Stimulated activated memory B cell treated with anti-CD40 and anti-IgM and Interleukin-4, amounts not matched to agents 10 μg/mL and 1 μg/mL and 100 μg/mL, for 72 hours (primary cell): ENCODE data around the gene CLDN19.
"Not testable (repeated sequence)": the region's sequence is repeated elsewhere in the genome, so short reads cannot be mapped to it uniquely, and the experiment has no call there.

Experiments used
- ATAC-seq: fragments of 150-1000 bp; cut with Tn5 transposase; 2 replicates; pipeline ENCODE4 v1.10.0; 2021
- H3K27ac Mint-ChIP-seq: one replicate; pipeline ENCODE4 v1.8.0; 2022; ENCODE audit warnings: mild to moderate bottlenecking, mixed read lengths
- H3K27me3 Mint-ChIP-seq: one replicate; pipeline ENCODE4 v1.8.0; 2022; ENCODE audit warnings: mixed read lengths
- H3K36me3 Mint-ChIP-seq: one replicate; pipeline ENCODE4 v1.8.0; 2022; ENCODE audit warnings: mixed read lengths
- H3K4me1 Mint-ChIP-seq: one replicate; pipeline ENCODE4 v1.8.0; 2022; ENCODE audit warnings: mixed read lengths
- H3K4me3 Mint-ChIP-seq: one replicate; pipeline ENCODE4 v1.8.0; 2022; ENCODE audit warnings: mild to moderate bottlenecking, moderate library complexity, mixed read lengths
- H3K9me3 Mint-ChIP-seq: one replicate; pipeline ENCODE4 v1.8.0; 2022; ENCODE audit warnings: mixed read lengths

The CLDN19 gene

DNA sequence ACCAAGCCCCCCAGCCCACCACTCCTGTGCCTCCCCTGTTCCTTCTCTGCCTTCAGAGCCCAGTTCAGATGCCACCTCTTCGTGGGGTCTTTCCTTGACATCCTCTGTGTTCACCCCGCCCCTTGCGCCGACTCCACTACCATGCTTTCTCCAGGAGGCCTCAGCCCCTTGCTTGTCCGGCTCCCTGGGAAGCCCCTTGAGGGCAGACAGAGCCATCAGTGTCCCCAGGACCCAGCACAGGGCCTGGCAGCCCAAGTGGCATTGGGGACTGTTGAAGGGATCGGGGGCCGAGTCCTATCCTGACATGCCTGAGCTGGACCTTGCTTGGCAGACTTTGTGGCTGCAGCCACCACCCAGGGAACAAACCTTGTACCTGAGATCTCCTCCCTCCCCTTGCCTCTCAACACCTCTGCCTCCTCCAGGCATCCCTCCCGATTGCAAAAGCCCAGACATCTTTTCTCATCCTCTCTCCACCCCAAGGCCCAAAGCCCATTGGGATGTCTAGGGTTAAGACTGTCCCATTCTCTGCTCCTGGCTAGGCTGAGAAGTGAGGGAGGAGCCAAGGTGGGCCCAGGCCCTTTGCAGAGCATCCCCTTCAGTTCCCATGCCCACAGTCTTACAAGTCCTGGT lies 3.4 kb downstream of the CLDN19 start:
- peaks cover 20% of the 10 kb centered on the region for H3K4me1 Mint-ChIP-seq
- no peaks in the 10 kb centered on the region for H3K27me3 Mint-ChIP-seq
- no peaks in the 10 kb centered on the region for H3K36me3 Mint-ChIP-seq
- H3K27ac Mint-ChIP-seq = peak overlapping the region; percentile 6
- no peak for ATAC-seq
- no peak overlapping the region for H3K4me3 Mint-ChIP-seq
- H3K9me3 Mint-ChIP-seq = no peaks in the 10 kb centered on the region

DNA sequence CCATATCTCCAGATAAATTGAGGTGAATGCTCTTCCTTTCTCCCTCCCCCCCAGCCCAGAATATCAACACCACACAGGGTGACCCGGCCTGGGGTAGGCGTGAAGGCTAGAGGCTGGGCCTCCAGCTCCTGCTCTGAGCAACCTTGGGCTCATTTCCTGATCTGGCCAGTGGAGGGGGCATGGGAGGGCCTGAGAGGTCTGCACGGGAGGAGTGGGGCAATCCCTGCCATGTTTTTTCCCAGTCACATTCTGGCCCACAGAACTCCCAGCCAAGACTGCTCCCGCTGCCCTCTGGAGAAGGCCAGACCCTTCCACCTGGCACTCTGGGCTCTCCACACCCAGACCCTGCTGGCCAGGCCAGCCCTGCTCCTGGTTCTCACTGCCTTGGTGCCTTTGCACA lies 3.9 kb downstream of the CLDN19 start:
- Mint-ChIP-seq H3K36me3 (no peaks in the 10 kb centered on the region), H3K27me3 (no peaks in the 10 kb centered on the region), H3K4me1 (peaks cover 20% of the 10 kb centered on the region), H3K4me3 (no peak overlapping the region), H3K9me3 (no peaks in the 10 kb centered on the region), H3K27ac (no peak overlapping the region)
- no peak for ATAC-seq

DNA sequence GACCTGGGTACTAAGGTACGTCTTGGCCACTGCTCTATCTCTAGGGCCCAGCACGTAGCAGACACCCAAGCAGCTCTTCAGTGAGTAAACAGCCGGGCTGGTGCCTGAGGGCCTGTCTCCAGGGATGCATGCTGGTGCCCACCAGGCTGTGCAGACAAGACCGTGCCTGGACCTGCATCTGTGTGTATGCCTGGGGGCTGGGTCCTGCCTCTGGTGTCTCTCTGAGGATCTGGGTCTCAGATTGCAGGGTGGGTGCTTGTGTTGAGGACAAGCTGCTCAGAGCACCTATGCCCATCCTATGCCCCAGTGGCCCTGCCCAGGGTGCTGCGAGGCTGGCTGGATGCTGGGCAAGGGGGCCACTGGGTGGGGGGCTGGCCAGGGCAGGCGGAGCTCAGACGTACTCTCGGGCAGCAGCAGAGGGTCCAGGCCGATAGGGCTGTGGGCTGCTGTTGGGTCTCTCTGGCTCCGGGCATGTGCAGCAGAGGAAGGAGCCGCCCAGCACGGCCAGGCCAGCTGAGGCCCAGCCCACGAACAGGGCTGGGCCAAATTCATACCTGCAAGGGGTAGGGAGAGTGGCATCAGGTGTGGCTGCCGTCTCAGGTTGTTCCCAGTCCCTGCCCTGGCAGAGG lies 4.4 kb downstream of the CLDN19 start:
- no peak overlapping the region for H3K4me3 Mint-ChIP-seq
- H3K4me1 Mint-ChIP-seq = peaks cover 20% of the 10 kb centered on the region
- no peaks in the 10 kb centered on the region for H3K9me3 Mint-ChIP-seq
- H3K27me3 Mint-ChIP-seq = no peaks in the 10 kb centered on the region
- H3K36me3 Mint-ChIP-seq = no peaks in the 10 kb centered on the region
- no peak overlapping the region for H3K27ac Mint-ChIP-seq
- no peak for ATAC-seq

DNA sequence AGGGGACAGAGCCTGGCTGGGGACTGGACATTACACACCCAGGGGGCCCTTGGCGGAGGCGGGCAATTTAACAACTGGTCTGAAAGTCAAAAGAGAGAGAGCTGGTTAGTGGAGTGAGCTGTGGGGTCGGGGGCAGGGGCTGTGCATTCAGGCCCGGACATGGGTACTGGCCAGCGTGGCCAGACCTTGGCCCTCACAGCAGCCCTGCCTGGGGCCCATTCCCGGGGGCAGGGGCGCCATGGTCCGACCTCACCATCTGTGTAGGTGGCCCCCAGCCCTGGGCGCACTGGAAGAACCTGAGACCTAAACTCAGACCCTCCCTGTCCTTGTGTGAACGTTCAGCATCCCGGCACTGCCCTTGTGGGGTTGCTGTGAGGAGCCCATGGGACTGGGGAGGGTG lies 5.0 kb downstream of the CLDN19 start:
- H3K4me3 Mint-ChIP-seq = no peak overlapping the region
- no peaks in the 10 kb centered on the region for H3K36me3 Mint-ChIP-seq
- peaks cover 20% of the 10 kb centered on the region for H3K4me1 Mint-ChIP-seq
- no peak overlapping the region for H3K27ac Mint-ChIP-seq
- H3K27me3 Mint-ChIP-seq = no peaks in the 10 kb centered on the region
- peak; percentile 27 for ATAC-seq
- no peaks in the 10 kb centered on the region for H3K9me3 Mint-ChIP-seq

DNA sequence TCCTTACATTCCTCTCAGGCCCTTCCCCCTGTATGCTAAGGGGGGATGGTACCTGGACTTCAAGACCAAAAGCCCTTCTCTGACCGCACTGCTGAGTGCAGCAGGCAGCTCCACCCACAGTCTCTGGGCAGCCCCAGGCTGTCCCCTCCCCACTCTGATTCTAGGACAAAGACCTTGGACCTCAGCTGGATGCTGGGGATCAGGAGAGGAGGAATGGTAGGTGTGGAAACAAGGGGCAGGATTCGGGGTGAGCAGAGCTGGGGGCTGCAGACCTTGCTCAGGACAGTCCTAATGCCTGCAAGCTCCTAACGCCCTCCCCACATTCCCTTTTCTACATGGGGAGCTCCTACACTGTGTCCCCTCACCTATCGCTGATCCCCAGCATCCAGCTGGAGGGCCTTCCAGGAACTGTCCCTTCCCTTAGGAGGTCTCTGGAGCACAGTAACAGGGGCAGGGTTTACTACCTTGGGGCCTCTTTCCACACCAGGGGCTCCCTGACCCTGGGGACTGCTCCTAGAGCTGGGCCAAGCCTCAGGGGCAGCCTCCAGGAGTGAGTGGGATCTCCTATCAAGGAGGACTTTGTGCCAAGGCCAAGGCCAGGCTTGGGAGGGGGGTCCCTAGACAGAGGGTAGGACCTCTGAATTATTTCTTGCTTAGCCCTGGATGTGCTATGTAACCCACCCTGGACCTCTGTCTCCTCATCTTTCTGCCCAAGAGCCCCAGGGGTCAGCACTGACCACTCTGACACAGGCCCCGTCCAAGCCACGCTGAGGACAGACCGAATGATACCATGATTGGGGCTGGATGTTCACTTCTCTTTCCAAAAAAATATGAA lies 5.6 kb downstream of the CLDN19 start:
- Mint-ChIP-seq H3K27me3 (no peaks in the 10 kb centered on the region), H3K36me3 (no peaks in the 10 kb centered on the region), H3K9me3 (no peaks in the 10 kb centered on the region), H3K4me3 (no peak overlapping the region), H3K27ac (no peak overlapping the region), H3K4me1 (peaks cover 20% of the 10 kb centered on the region)
- no peak for ATAC-seq

DNA sequence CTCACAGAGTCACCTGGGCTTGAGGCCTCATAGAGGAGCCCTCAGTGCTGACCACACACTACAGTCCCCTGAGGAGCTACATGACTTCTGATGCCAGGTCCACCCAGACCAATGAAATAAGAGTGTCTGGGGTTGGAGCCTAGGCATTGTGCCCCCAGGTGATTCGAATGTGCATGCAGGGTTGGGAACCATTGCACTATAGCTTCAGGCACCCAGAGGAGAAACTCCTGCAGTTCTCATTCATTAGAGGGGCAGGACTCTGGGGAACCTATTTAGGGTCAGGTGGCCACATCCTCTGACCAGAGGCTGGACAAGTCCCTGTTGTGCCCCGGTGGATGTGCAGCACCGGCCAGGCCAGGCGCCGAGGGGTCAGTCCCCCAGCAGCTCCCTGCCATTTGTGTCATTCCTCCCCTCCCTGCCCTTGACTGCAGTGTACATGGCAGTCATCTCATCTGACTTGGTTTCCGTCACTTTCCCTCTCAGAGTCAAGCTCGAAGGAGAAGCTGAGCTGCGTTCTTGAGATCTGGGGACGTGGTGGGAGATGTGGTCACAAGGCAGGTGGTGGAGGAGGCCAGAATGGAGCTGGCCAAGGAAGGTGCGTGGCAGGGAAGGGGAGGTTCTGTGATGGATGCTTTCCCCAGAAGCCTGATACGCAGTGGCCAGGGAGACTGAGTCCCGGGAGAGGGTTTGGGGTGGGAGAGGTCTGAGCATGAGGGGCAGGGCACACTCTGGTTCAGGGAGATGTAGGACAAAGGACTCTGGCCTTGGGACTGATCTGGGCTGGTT lies 6.4 kb downstream of the CLDN19 start:
- no peak for ATAC-seq
- H3K27me3 Mint-ChIP-seq = no peaks in the 10 kb centered on the region
- no peak overlapping the region for H3K27ac Mint-ChIP-seq
- no peaks in the 10 kb centered on the region for H3K9me3 Mint-ChIP-seq
- no peak overlapping the region for H3K4me3 Mint-ChIP-seq
- no peaks in the 10 kb centered on the region for H3K36me3 Mint-ChIP-seq
- peaks cover 20% of the 10 kb centered on the region for H3K4me1 Mint-ChIP-seq

DNA sequence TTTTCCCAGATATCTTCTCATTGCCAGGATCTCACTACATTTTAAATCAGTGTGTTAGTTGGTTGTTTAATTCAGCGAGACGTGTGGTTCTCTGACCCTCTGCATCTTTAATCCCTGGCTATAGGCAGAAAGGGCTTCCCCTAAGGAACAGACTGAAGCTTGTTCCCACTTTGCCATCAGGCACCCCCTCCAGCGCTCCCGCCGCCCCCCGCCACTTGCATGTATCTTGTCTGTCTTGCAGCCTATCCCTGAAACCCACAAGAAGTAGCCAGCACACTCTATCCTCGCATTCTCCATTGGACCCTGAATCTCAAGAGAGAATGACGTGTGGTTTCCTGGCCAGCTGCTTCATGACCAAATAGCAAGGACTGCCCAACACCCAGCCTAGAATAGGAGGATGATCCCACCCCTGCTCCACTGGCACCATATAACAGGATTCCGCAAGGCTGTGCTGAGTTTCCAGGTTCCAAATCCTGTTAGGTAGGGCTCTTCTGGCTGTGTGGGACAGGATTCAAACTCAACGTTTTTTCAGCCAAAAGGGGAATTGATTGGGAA lies 7.8 kb downstream of the CLDN19 start:
- no peaks in the 10 kb centered on the region for H3K9me3 Mint-ChIP-seq
- no peaks in the 10 kb centered on the region for H3K36me3 Mint-ChIP-seq
- no peak overlapping the region for H3K4me3 Mint-ChIP-seq
- H3K4me1 Mint-ChIP-seq = peaks cover 11% of the 10 kb centered on the region
- no peak for ATAC-seq
- H3K27ac Mint-ChIP-seq = no peak overlapping the region
- no peaks in the 10 kb centered on the region for H3K27me3 Mint-ChIP-seq

DNA sequence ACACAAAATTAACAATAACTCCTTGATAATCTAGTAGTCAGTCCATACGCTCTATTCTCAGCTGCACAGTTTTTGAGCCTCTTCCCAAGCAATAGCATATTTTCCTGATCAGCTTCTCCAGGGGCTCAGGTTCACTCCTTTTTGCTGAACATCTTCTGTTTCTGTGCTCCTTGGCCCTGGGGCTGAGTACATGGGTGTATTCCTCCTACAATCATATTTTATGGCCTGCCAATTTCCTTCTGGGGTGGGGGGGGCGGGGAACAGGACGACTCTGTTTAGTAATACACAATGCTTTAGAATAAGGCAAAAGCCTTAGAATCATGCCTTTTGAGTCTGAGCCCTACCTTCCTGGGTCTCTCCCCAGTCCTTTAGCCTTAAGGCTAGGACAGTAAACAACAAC lies 8.5 kb downstream of the CLDN19 start:
- no peak overlapping the region for H3K27ac Mint-ChIP-seq

DNA sequence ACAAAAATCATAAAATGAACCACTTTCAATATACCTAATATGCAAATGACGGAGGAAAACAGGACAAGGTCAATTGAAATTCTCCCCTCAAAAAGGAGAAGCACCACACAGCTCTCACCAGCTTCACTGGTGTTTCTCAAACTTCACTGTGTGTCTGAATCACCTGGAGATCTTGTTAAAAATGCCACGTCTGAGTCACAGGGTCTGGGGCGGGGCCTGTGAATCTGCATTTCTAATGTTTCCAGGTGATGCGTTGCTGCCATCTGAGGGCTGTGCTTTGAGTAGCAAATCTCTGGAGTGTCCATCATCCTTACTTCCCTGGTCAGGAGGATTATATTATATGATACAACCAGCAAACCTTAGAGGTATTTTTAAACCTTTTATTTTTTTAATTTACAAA lies 9.0 kb downstream of the CLDN19 start:
- Mint-ChIP-seq H3K4me1 (no peaks in the 10 kb centered on the region), H3K9me3 (no peaks in the 10 kb centered on the region), H3K4me3 (no peak overlapping the region), H3K27ac (no peak overlapping the region), H3K36me3 (no peaks in the 10 kb centered on the region), H3K27me3 (no peaks in the 10 kb centered on the region)
- peak; percentile 68 for ATAC-seq

More for the DNA sequence above, 8.5 kb downstream of the CLDN19 start:
- no peaks in the 10 kb centered on the region for H3K9me3 Mint-ChIP-seq
- no peaks in the 10 kb centered on the region for H3K36me3 Mint-ChIP-seq
- ATAC-seq = no peak
- H3K4me3 Mint-ChIP-seq = no peak overlapping the region
- peaks cover 5% of the 10 kb centered on the region for H3K4me1 Mint-ChIP-seq
- H3K27me3 Mint-ChIP-seq = no peaks in the 10 kb centered on the region

DNA sequence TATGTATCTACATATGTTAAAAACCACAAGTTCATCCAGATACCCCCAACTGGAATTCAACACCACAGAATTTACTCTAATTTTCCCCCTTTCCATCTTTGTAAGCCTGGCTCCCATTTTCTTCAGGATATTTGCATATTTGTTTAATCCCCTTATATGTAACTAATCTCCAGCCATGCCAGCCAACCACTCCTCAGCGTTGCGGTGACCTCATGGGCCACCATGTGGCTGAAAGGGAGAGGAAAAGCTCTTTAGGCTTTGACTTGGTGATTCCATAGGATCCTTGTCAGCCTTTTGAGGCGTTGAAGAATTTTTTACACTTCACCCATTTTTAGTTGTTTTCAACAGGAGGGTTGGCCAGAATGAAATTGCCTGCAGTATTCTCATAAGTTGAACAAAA lies 10.0 kb downstream of the CLDN19 start:
- Mint-ChIP-seq H3K4me1 (no peaks in the 10 kb centered on the region), H3K4me3 (no peak overlapping the region), H3K27ac (no peak overlapping the region), H3K27me3 (no peaks in the 10 kb centered on the region), H3K9me3 (no peaks in the 10 kb centered on the region), H3K36me3 (no peaks in the 10 kb centered on the region)
- ATAC-seq = no peak

DNA sequence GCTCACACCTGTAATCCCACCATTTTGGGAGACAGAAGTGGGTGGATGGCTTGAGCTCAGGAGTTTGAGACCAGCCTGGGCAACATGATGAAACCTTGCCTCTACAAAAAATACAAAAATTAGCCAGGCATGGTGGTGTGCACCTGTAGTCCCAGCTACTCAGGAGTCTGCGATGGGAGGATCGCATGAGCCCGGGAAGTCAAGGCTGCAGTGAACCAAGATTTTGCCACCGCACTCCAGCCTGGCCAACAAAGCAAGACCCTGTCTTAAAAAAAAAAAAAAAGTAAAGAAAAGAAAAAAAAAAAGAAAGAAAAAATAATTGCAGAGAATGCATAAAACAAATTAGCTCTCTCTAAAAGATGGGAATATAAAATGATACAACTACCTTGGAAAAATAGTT lies 14.2 kb downstream of the CLDN19 start:
- not testable (repeated sequence) for H3K9me3 Mint-ChIP-seq, ATAC-seq, H3K36me3 Mint-ChIP-seq, H3K27me3 Mint-ChIP-seq, H3K4me3 Mint-ChIP-seq, H3K4me1 Mint-ChIP-seq
- H3K27ac Mint-ChIP-seq = peak overlapping the region; percentile 30

DNA sequence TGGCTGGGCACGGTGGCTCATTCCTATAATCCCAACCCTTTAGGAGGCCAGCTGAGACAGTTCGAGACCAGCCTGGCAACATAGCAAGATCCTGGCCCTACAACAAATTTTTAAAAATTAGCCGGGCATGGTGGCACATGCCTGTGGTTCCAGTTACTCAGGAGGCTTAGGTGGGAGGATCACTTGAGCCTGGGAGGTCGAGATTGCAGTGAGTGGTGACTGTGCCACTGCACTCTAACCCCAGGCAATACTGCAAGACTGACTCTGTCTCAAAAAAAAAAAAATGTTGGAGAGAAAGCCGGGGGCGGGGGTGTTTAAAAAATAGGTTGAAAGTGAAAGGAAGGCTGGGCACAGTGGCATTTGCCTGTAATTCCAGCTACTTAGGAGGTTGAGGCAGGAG lies 16.5 kb downstream of the CLDN19 start:
- H3K4me3 Mint-ChIP-seq = no peak overlapping the region
- H3K36me3 Mint-ChIP-seq = peaks cover 2% of the 10 kb centered on the region
- H3K9me3 Mint-ChIP-seq = no peaks in the 10 kb centered on the region
- ATAC-seq = no peak
- H3K27me3 Mint-ChIP-seq = no peaks in the 10 kb centered on the region
- H3K27ac Mint-ChIP-seq = no peak overlapping the region
- no peaks in the 10 kb centered on the region for H3K4me1 Mint-ChIP-seq

DNA sequence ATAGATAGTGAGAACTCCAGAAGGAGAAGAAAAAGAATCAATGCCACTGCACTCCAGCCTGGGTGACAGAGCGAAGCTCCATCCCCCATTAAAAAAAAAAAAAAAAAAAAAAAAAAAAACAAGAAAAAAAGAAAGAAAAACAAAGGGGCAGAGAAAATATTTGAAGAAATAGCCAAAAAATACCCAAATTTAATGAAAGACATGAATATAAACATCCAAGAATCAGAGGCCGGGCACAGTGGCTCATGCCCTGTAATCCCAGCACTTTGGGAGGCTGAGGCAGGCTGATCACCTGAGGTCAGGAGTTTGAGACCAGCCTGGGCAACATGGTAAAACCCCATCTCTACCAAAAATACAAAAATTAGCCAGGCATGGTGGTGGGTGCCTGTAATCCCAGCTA lies 17.6 kb downstream of the CLDN19 start:
- peaks cover 13% of the 10 kb centered on the region for H3K36me3 Mint-ChIP-seq
- H3K4me1 Mint-ChIP-seq, H3K4me3 Mint-ChIP-seq, ATAC-seq, H3K27ac Mint-ChIP-seq, H3K27me3 Mint-ChIP-seq, H3K9me3 Mint-ChIP-seq: not testable (repeated sequence)

DNA sequence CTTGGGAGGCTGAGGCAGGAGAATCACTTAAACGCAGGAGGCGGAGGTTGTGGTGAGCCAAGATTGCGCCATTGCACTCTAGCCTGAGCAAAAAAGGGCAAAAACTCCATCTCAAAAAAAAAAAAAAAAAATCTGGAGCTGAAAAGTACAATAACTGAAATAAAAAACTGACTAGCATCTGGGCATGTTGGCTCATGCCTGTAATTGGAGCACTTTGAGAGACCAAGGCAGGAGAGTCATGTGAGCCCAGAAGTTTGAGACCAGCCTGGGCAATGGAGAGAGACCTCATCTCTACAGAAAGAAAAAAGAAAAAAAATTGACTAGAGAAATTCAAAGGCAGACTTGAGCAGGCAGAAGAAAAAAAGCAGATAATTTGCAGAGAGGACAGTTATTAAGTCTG lies 18.1 kb downstream of the CLDN19 start:
- Mint-ChIP-seq H3K4me3 (no peak overlapping the region), H3K4me1 (no peaks in the 10 kb centered on the region), H3K27ac (no peak overlapping the region), H3K27me3 (no peaks in the 10 kb centered on the region), H3K9me3 (no peaks in the 10 kb centered on the region), H3K36me3 (peaks cover 18% of the 10 kb centered on the region)
- ATAC-seq = no peak

DNA sequence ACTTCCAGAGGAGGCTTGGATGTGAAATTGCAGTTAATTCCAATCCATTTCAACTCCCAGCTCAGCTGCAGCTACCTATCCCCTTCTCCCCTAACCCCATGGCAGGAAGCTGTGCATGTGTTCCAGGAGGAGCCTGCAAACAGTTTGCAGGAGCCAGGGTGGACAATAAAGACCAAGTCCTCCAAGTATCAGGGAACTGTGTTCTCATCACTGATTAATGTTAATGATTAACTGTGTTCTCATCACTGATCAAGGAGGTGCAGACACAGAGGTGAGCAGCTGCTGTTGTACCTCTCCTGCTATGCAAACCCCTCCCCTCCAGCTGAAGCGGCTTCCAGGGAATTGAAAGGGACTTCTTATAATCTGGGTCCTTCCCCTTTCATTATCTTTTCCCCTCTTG lies 19.2 kb downstream of the CLDN19 start:
- no peak overlapping the region for H3K27ac Mint-ChIP-seq
- no peaks in the 10 kb centered on the region for H3K27me3 Mint-ChIP-seq
- no peaks in the 10 kb centered on the region for H3K4me1 Mint-ChIP-seq
- peaks cover 27% of the 10 kb centered on the region for H3K36me3 Mint-ChIP-seq
- no peak overlapping the region for H3K4me3 Mint-ChIP-seq
- H3K9me3 Mint-ChIP-seq = no peaks in the 10 kb centered on the region
- no peak for ATAC-seq
